ENCODE results near the gene P2RX1. TPM values are rescaled to one million over a fixed set of nuclear protein-coding genes. Genes with fewer than 3 reads are reported as not detected.
"Not testable (repeated sequence)": the region's sequence is repeated elsewhere in the genome, so short reads cannot be mapped to it uniquely, and the experiment has no call there.

Gene P2RX1
- polyA plus RNA-seq, 1 donor, result 97.1 TPM

GRCh38 chr17:3861761-3862681, 54.2 kb downstream of the P2RX1 start:
- H3K36me3 ChIP-seq (ENCODE audit: control insufficient read depth, insufficient read depth, low read length), result peaks cover 18% of the 10 kb centered on the region
- no peak overlapping the region for H3K27ac ChIP-seq (ENCODE audit: low read length)
- no peaks in the 10 kb centered on the region for H3K4me1 ChIP-seq (ENCODE audit: control insufficient read depth, insufficient read depth, low read length)
- H3K9me3 ChIP-seq (ENCODE audit: control insufficient read depth, low read depth, low read length), result no peaks in the 10 kb centered on the region
- DNase-seq, result no peak
- H3K4me3 ChIP-seq (ENCODE audit: low read length), result no peak overlapping the region
- WGBS (ENCODE audit: insufficient coverage, low lambda C conversion rate), result no CpG with 5 or more reads among the region's 28 CpGs
- H3K27me3 ChIP-seq (ENCODE audit: control insufficient read depth, insufficient read depth, low read length), result no peaks in the 10 kb centered on the region

DNA sequence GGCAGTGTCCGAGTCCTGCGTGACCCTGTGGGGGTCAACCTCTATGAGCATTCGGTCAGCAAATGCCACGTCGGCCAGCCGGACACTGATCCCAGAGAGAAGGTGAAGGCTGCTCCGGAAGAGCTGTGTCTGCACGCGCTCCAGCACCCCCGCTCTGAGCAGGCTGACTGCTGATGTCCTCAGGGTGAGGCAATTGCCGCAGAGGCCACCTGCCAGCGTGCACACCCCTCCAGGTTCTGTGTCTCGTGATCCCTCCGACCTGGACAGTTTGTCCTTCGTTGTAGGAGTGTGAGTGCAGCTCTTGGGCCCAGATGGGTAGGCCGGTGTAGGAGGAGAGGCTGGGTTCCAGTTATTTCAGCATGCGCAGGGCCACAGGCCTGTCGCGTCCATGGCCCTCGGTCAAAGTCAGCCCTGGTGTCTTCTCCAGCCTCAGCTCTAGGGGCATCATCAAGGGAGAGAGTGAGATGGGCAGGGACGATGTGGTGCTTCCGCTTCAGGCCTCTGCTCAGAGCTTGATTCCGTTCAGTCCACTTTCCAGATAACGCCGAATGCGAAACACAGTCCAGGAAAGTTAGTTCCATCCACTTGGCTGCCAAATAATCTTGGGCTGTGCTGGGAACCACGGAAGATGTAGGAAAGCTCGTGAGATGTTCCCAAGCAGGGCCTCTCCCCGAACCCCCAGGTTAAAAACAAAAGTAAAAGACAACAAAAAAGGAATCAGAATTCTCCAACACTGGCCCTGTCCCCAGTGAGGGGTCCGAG, 55.1 kb downstream of the P2RX1 start:
- H3K27ac ChIP-seq (ENCODE audit: low read length), result no peak overlapping the region
- H3K4me1 ChIP-seq (ENCODE audit: control insufficient read depth, insufficient read depth, low read length), result no peaks in the 10 kb centered on the region
- peaks cover 18% of the 10 kb centered on the region for H3K36me3 ChIP-seq (ENCODE audit: control insufficient read depth, insufficient read depth, low read length)
- WGBS (ENCODE audit: insufficient coverage, low lambda C conversion rate), result no CpG with 5 or more reads among the region's 30 CpGs
- H3K9me3 ChIP-seq (ENCODE audit: control insufficient read depth, low read depth, low read length), result no peaks in the 10 kb centered on the region
- no peaks in the 10 kb centered on the region for H3K27me3 ChIP-seq (ENCODE audit: control insufficient read depth, insufficient read depth, low read length)
- no peak overlapping the region for H3K4me3 ChIP-seq (ENCODE audit: low read length)
- no peak for DNase-seq

DNA sequence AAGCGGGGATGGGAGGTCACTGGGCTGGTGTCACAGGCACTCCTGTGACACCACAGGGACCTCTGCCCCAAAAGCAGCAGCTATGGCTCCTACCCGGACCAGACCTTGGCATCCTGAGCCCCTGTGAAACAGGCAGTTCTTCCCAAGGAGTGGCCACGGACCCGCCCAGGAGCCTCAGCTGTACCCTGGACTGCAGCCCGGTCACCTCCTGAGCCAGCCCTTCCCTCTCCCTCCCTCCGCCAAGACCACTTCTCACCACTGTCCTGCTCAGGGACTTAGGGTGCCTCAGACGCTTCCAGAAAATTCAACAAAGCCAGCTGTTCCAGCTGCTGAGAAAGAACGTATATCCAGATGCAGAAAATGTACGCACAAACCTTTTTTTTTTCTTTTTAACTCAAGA, 56.3 kb downstream of the P2RX1 start:
- Histone ChIP-seq H3K4me3 (ENCODE audit: low read length) (no peak overlapping the region), H3K36me3 (ENCODE audit: control insufficient read depth, insufficient read depth, low read length) (peaks cover 13% of the 10 kb centered on the region), H3K27ac (ENCODE audit: low read length) (no peak overlapping the region), H3K9me3 (ENCODE audit: control insufficient read depth, low read depth, low read length) (no peaks in the 10 kb centered on the region), H3K27me3 (ENCODE audit: control insufficient read depth, insufficient read depth, low read length) (no peaks in the 10 kb centered on the region), H3K4me1 (ENCODE audit: control insufficient read depth, insufficient read depth, low read length) (no peaks in the 10 kb centered on the region)
- DNase-seq, result peak in 1 of 2 donors; percentile 18
- WGBS (ENCODE audit: insufficient coverage, low lambda C conversion rate), result 83% methylated on average over 1 of the region's 9 CpGs

GRCh38 chr17:3857261-3858105, 58.8 kb downstream of the P2RX1 start:
- 100% methylated on average over 1 of the region's 16 CpGs for WGBS (ENCODE audit: insufficient coverage, low lambda C conversion rate)
- DNase-seq, result no peak

GRCh38 chr17:3854204-3854603, 62.1 kb downstream of the P2RX1 start:
- not testable (repeated sequence) for H3K4me3 ChIP-seq (ENCODE audit: low read length); H3K27me3 ChIP-seq (ENCODE audit: control insufficient read depth, insufficient read depth, low read length); DNase-seq; H3K4me1 ChIP-seq (ENCODE audit: control insufficient read depth, insufficient read depth, low read length); H3K9me3 ChIP-seq (ENCODE audit: control insufficient read depth, low read depth, low read length); H3K27ac ChIP-seq (ENCODE audit: low read length); H3K36me3 ChIP-seq (ENCODE audit: control insufficient read depth, insufficient read depth, low read length)
- no CpG with 5 or more reads among the region's 36 CpGs for WGBS (ENCODE audit: insufficient coverage, low lambda C conversion rate)

More at GRCh38 chr17:3857261-3858105, 58.8 kb downstream of the P2RX1 start:
- no peaks in the 10 kb centered on the region for H3K9me3 ChIP-seq (ENCODE audit: control insufficient read depth, low read depth, low read length)
- no peaks in the 10 kb centered on the region for H3K27me3 ChIP-seq (ENCODE audit: control insufficient read depth, insufficient read depth, low read length)
- H3K4me1 ChIP-seq (ENCODE audit: control insufficient read depth, insufficient read depth, low read length), result no peaks in the 10 kb centered on the region
- no peak overlapping the region for H3K27ac ChIP-seq (ENCODE audit: low read length)
- H3K4me3 ChIP-seq (ENCODE audit: low read length), result no peak overlapping the region
- H3K36me3 ChIP-seq (ENCODE audit: control insufficient read depth, insufficient read depth, low read length), result peaks cover 12% of the 10 kb centered on the region

- Histone ChIP-seq H3K4me1 (ENCODE audit: control insufficient read depth, insufficient read depth, low read length) (no peaks in the 10 kb centered on the region), H3K36me3 (ENCODE audit: control insufficient read depth, insufficient read depth, low read length) (no peaks in the 10 kb centered on the region), H3K27me3 (ENCODE audit: control insufficient read depth, insufficient read depth, low read length) (no peaks in the 10 kb centered on the region), H3K4me3 (ENCODE audit: low read length) (no peak overlapping the region), H3K9me3 (ENCODE audit: control insufficient read depth, low read depth, low read length) (no peaks in the 10 kb centered on the region), H3K27ac (ENCODE audit: low read length) (no peak overlapping the region)
- no peak for DNase-seq
- WGBS (ENCODE audit: insufficient coverage, low lambda C conversion rate), result 89% methylated on average over 4 of the region's 10 CpGs
Measured at GRCh38 chr17:3852561-3852960, 63.7 kb downstream of the P2RX1 start.

- DNase-seq, result no peak
- Histone ChIP-seq H3K27me3 (ENCODE audit: control insufficient read depth, insufficient read depth, low read length) (no peaks in the 10 kb centered on the region), H3K36me3 (ENCODE audit: control insufficient read depth, insufficient read depth, low read length) (no peaks in the 10 kb centered on the region), H3K27ac (ENCODE audit: low read length) (no peak overlapping the region), H3K4me1 (ENCODE audit: control insufficient read depth, insufficient read depth, low read length) (no peaks in the 10 kb centered on the region), H3K9me3 (ENCODE audit: control insufficient read depth, low read depth, low read length) (no peaks in the 10 kb centered on the region), H3K4me3 (ENCODE audit: low read length) (no peak overlapping the region)
- 90% methylated on average over 3 of the region's 24 CpGs for WGBS (ENCODE audit: insufficient coverage, low lambda C conversion rate)
Measured at GRCh38 chr17:3851461-3852100, 64.7 kb downstream of the P2RX1 start.

- H3K27me3 ChIP-seq (ENCODE audit: control insufficient read depth, insufficient read depth, low read length), result no peaks in the 10 kb centered on the region
- no peaks in the 10 kb centered on the region for H3K9me3 ChIP-seq (ENCODE audit: control insufficient read depth, low read depth, low read length)
- no peak overlapping the region for H3K4me3 ChIP-seq (ENCODE audit: low read length)
- WGBS (ENCODE audit: insufficient coverage, low lambda C conversion rate), result no CpG with 5 or more reads among the region's 9 CpGs
- H3K4me1 ChIP-seq (ENCODE audit: control insufficient read depth, insufficient read depth, low read length), result peaks cover 7% of the 10 kb centered on the region
- no peak for DNase-seq
- no peak overlapping the region for H3K27ac ChIP-seq (ENCODE audit: low read length)
- peaks cover 3% of the 10 kb centered on the region for H3K36me3 ChIP-seq (ENCODE audit: control insufficient read depth, insufficient read depth, low read length)
Measured at GRCh38 chr17:3848229-3848835, 67.9 kb downstream of the P2RX1 start.

DNA sequence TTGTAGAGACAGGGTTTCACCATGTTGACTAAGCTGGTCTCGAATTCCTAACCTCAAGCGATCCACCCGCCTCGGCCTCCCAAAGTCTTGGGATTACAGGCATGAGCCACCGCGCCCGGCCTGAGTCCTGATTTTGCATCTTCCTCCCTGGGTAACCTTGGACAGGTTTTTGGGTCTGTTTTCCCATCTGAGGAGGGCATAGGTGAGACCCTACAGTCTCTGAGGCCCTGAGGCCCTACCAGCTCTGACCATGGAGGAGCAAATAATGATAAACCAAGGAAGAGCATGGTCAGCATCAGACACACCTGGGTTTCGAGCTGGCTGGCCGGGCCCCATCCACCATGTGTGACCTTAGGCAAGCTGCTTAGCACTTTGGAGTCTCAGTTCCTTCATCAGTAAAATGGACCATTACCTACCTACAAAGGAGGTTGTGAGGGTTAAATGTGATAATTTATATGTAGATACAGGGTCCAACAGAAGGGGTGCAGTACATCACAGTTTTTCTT, 69.0 kb downstream of the P2RX1 start:
- Histone ChIP-seq H3K4me3 (ENCODE audit: low read length) (no peak overlapping the region), H3K36me3 (ENCODE audit: control insufficient read depth, insufficient read depth, low read length) (peaks cover 13% of the 10 kb centered on the region), H3K9me3 (ENCODE audit: control insufficient read depth, low read depth, low read length) (no peaks in the 10 kb centered on the region), H3K27me3 (ENCODE audit: control insufficient read depth, insufficient read depth, low read length) (no peaks in the 10 kb centered on the region), H3K27ac (ENCODE audit: low read length) (no peak overlapping the region), H3K4me1 (ENCODE audit: control insufficient read depth, insufficient read depth, low read length) (peaks cover 7% of the 10 kb centered on the region)
- no CpG with 5 or more reads among the region's 9 CpGs for WGBS (ENCODE audit: insufficient coverage, low lambda C conversion rate)
- DNase-seq, result no peak

Measured in large intestine (tissue), 3 donors.